Measurements from ENCODE around the gene PPP1R1C.

The PPP1R1C gene

DNA sequence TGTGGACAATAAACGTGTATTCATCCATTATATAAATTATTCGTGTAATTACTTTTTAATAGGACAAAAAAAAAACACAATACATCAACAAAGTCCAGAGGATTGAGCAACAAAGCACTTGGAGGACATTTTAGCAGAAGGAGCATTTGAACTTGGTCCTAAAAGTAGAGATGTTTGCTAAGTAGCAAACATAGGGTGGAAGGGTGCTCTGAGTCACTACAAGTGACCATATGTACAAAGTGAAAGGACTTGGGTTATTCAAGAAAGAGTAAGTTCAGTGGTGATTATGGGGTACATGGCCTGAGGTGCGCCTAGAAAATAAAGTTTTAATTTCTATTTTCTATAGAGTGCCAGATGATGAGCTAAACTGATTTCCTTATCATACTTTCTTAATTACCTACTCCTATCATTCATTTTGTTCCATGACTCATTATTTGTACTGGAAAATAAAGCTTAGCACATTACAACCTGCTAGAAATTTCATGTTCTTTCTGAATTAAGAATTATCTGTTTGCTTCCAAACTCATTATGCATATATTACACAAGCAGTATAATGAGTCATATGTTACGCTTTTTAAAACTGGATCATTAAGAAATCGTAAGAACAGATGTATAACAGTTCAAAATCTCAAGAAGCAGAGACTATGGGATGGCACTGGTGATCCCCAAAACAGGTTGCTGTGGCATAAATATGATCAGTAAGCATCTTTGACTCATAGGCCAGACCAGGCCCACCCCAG, 13.1 kb upstream of the PPP1R1C start:
- no peak for DNase-seq

DNA sequence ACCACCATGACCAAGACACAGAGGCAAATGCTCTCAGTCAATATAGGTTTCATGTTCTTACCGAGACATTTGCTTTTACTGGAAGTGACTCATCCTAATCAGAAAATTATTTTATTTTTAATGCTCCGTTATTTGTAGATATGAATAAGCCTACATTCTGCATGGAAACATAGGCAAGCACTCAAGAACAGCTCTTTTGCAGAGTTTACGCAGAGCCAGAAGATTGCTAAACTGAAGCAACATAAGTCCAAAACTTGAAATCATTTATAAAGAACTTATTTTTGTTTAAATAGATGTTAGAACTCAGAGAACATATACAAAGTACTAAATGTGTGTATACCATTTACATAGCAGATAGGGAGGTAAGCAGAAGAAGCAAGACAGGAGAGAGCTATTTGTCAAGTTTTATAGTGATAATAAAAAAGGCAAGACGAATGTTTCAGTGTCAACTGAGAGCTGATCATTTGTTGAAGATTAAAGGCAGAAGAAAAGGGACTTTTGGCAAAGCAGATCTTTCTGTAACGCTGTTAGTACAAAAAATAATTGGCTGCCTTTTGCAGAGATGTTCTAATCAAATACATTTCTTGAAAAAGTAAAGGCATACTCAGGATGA, 12.4 kb upstream of the PPP1R1C start:
- no peak for DNase-seq

DNA sequence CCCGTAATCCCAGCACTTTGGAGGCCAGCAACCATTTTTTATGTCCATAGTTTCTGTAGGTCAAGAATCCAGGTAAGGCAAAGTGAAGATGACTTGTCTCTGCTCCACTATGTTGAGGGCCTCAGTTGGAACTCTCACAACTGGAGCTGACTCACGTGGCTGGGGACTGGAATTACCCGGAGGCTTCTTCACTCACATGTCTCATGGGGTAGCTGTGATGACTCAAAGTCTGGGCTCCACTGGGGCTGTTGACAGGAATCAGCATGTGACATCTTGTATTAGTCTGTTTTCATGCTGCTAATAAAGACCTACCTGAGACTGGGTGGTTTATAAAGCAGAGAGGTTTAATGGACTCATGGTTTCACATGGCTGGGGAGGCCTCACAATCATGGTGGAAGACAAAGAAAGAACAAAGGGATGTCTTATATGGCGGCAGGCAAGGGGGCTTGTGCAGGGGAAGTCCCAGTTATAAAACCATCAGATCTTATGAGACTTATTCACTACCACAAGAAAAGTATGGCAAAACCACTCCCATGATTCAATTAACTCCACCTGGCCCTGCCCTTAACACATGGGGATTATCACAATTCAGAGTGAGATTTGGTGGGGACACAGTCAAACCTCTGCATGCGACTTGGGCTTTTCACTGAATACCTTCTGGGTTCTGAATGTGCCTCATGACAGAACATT, 7.8 kb upstream of the PPP1R1C start:
- DNase-seq, result no peak

DNA sequence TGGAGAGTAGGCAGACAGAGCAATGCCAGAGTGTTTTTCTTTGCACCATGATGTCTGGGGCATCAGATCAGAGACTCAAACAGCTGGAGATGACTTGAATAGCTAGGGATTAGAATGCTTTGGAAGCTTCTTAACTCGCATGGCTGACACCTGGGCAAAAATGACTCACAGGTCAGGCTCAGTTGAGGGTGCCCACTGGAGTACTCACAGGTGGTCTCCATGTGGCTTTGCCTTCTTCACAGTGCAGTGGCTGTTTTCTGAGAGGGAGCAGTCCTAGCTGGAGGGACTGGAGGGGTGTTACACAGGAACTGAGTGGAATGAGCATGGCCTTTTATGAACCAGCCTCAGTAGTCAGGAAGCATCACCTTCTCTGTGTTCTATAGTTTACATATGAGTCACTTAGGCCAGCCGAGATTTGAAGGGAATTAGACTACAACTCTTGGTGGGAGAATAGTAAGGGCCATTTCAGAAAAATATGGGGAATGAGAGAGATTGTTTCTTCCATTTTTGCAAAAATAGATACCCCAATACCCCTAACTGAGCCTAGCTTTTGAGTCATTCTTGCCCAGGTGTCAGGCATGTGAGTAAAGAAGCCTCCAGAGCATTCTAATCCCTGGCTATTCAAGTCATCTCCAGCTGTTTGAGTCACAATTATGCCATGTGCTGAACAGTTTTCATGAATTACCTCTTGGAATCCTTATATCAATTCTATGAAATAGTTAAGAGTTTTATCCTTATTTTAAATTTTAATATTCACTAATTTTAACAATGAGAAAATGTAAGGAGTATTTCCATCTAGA, 7.1 kb upstream of the PPP1R1C start:
- no peak for DNase-seq

DNA sequence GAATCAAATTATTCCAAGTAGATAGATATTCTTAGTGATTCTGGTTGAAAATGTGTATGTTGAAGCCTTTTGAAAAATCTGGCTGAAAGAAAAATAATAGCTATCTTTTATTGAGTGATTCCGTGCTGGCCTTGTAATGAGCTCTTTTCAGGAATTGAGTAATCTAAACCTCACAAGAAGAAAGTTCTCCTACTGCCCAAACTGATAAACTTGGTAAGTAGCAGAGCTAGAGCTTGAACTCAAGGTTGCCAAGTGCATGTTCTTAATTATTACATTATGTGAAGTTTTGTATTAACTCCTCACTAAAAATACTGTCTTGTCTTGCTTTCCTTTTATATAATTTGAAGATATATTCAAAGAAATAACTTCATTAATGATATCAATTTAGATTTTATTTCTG, 1.6 kb upstream of the PPP1R1C start:
- DNase-seq, result no peak

DNA sequence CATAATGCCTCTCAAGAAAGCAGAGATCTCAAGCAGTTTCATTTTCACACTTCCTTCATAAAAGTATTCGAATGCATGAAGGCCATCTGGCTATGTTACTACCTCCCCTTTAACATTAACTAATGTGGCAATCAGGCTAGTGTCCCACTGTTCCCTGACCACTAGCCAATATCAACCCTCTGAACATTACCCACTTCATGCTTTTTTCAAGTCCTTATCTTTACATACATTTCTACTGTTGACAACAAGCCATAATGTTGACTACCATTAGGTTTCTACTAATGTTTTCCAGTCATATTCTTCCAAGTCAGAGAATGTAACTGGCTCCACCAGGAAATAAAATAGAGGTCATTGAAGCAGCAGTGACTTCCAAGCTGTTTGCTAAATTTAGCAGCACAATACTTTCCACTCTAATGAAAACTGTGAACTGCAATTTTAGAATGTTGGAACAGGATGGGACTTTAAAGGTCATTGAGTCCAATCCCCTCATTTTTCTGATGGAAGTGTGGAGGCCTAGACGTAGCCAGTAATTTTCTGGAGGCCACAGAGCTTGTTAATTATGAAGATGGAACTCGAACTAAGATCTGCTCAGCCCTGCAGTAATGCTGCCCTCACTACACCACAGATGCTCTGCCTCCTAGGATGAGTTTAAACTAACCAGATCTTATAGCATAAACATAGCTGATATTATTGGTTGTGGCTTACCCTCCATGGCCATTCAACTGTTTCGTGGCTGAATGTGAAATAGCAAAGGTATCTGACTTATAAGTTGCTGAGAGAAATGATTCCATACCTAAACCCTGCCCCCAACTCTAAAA, 630 bp upstream of the PPP1R1C start:
- DNase-seq, result no peak

DNA sequence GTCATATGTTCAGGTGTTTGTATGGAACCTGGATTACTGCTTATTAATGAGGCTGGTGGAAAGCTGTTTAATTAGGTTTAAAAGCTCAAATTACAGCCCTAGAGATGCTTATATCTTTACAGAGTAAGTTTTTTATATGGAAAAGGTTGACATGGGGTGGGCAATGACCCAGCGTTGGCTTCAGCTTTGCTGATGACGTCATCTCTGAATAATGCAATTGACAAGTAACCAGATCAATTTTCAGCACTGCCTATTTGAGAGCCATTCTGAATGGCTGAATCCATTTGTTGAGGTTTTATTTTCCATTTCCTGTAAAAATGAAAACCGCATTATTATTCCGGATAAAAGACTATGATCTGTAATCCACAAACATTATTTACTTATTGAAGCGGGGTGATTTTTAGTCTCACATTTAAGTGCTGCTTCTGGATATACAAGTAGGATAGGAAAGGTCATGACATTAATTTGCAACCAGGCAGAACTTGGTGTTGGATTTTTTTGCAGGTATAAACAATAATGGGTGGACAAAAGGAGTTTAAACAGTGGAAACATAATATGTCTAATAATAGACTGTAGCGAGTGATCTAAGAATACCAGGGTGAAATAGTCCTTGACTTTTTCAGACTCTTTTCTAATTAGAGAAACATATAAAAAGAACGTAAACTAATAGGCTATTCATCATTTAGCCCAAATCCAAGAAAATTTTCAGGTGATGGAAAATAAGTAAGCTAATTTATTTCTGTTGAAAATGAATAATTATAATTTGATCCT, 2.7 kb downstream of the PPP1R1C start:
- DNase-seq, result no peak

DNA sequence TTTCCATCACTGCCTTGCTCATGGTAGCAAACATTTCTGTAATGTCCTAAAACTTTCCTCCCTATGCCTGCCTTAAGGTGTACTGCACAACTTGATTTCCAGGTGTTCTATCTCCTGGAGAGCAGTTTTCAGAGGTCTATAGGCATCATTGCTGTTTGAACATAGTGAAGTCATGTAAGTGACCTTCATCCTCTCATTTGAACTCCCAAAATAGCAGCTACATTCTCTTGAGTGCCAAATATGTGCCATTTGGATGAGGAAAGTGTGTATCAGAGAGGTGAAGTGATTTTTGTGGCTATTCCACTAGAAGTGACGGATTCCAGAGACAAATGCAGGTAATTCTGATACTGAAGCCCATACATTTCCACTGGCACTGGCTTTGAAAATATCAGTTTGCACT, 3.4 kb downstream of the PPP1R1C start:
- DNase-seq, result no peak

DNA sequence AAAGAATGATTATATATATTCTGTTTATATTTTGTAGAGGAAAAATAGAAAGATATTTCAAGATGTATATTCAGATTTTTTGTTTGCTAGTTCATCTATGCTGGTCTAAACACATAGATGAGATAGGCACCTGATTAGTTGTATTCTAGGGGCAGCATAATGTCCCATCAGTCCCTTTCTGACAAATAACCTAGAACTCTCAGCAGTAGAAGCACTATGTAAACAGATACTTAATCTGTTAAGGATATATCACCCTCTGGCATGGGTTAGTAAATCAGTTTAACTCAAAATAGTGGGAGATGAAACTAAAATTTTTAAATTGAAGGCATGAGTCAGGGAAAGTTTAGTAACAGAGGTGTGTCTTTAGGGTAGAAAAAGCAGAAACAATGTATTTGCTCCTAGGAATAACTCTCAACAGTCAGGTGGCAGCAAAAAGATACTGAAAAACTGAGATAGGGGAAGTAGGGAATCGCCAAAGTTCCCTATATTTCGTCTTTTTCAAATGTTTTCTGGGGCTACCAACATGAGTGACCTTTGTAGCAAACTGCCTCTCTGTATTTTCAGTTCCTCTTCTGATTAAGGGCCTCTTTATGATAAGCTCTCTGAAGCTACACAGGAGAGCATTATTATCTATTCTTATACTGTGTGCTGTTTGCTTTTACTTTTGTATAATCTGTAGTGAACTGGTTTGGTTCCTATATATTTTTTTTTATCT, 5.7 kb downstream of the PPP1R1C start:
- DNase-seq, result no peak

DNA sequence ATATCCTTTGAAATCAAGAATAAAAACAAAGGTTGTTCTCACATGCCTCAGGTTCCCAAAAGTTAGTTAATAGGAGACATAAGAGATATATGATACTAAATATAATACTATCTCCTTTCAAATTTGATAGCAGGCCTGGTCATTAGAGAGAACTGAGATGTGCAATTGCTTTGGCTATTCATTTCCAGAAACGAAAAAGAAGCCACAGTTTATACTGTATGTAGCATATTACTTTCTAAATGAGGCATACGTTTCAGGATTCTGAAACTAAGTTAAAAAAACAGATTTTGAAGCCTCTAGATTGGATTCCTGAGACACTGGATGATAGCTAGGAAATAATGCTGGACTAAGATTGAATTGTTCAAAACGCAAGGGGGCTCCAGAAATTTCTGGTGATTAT, 7.1 kb downstream of the PPP1R1C start:
- DNase-seq, result no peak

DNA sequence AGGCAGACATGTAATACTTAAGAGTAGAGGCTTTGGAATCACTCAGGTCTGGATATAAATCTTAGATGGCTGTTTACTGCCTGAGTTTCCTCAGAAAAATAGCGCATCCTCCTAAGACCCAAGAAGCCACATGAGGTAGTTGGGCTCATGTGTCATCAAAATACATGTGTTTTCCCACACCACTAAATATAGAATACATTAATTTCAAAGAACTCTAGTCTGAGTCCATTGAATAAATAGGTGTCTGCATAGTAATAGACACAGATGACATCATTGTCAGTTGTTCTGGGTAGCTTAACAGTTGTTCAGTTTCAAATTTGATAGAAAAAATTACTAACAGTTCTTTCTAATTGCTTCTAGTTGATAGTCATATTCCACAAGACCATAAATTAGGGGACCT, 9.6 kb downstream of the PPP1R1C start:
- no peak for DNase-seq

DNA sequence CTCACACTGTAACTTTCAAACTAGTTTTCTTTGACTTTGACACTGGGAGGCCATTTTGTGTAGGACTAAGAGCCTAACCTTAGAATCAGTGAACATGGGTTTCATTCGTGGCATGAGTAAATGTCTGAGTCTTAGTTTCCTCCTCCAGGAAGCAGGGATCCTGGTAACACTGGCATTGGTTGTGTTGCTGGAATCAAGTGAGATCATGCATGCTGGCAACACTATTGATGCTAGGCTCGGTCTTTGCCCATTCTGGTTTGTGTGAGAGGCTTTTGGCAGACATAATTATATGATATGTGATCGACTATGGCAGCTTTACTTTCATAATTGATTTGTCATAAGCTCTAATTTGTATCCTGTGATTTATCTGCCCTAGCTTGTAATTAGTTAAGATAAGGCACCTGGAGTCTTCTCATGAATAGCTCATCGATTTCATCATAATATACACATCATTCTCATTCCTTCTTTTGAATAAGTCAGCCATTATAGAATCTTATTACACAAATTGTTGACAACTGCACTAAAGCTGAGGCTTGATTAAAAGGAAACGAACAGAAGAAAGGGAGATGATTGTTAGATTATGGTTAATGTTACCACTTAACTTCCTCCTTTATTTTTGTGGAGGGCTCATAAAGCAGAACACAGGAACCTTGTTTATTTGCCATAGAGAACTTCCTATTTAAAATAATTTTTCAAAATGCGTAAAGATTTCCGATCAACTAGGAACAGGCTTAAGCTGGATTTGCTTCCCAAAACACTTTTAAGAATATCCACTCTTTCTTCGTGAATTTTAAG, 12.6 kb downstream of the PPP1R1C start:
- no peak for DNase-seq

DNA sequence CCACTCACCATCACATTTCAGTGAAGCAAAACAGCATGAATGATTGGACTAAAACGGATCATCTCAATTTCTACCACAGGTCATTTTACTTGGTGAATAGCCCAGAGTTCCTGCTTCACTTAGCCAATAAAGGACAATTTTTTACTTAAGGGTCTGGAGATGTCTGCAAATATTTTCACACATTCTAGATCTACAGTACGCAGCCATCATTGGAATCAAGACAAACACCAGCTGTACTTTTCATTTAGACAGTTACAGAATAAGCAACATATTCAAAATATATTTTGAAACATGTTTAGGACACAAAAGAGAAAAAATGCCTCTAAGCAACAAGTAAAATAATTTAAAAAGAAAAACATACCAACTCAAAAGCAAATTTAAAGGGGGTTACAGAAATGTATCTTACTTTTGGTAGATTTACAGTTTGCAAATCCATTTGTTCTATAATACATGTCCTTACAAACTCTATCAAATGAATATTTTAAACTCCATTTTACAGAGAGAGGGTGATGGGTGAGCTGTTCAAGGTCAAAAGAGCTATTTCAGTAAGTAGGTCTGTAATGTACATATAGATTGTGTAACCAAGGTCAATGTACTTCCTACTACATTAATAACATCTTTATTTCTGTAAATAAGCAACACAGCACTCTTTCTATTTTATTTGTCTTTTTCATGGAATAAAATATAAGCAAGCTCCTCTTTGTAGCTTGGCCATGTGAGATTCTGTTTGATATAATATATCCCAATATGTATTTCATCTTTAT, 13.4 kb downstream of the PPP1R1C start:
- no peak for DNase-seq

DNA sequence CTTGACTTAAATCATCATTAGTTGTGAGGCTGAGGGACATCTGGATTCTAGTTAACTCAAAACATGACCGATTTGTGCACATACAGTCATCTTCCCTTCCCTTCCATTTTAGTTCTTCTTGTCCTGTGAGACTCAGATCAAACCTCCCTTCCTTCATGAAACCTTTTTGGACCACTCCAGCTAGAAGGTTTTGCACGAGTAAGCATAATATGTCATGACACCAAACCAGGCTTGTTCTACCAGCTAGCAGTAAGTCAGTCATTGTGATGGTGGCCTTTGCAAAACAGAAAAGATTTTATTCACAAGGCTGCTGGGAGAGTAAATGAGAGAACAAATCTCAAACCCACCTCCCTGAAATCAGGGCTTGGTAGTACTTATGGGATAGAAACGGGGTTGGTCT, 14.3 kb downstream of the PPP1R1C start:
- no peak for DNase-seq

DNA sequence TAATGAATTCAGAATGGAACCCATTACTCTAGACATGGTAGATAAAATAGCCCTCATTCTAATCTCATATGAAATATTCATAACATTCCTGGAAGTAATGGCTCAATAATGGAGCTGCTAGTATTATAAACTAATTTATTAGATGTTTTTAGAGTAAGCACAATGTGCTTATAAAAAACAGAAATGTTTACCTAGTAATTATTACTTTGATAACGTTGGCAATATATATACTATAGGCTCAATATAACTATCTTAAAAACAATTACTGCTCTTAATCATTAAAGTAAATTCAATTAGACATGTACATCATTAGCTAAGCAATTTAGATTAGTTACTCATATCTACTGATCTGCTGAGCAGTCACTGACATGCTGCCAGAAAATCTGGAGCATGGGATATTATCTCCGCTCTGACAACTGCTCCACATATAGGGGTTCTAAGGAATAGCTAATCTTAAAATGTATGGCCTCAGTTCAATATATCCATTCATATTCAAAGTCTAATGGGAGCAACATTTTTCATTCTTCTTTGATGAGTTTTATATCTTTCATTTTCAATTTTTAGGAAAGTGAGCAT, 19.4 kb downstream of the PPP1R1C start:
- no peak for DNase-seq

DNA sequence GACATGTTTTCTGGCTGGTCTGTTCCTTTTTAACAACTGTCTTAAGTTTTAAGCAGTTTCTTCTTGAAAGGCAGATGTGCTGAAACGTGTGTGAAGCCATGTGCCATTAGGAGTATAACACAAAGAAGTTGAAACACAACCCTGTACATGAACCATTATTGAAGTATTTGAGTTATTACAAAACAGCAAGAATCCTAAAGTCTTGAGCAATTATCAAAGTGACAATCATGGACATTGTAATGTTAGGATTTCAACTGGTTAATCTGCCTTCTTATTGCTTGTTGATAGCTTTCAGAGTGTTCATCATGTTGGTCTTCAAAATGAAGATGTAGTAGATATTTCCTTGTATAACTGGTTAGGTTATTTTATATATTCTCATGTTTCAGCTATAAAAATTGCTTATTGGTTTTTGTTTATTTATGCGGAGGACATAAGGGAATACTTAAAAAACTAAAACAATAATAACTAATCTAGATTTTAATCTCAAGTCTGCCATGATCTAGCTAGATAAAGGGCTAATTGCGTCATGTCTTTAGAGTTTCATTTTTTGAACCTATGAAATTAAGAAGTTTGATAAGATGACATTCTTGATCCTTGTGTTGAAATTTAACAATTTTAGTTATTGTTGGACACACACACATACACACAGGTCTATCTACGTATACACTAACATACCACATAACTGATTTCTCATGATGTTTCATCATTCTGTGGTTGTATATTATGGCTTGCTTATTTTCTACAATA, 21.1 kb downstream of the PPP1R1C start:
- no peak for DNase-seq

DNA sequence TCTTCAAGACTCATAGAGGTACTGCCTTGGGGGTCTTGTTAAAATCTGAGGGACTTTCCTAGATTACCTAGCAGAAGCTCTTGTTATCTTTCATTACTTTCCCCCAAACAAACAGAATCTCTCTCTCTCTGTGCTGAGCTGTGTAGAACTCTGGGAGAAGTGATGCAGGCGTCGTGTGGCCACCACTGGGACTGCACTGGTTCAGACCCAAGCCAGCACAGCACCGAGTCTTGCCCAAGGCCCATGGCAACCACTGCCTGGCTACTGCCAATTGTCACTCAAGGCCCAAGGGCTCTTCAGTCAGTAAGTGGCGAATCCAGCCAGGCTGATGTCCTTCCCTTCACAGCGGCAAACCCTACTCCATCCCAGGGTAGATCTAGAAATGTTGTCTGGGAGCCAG, 28.6 kb downstream of the PPP1R1C start:
- no peak for DNase-seq
